Osteocyte (in vitro differentiated cells): ENCODE measurements around the gene FSTL4. TPM values are rescaled to one million over a fixed set of nuclear protein-coding genes. Genes with fewer than 3 reads are reported as not detected.

Experiments
- DNase-seq: peaks from one replicate; pipeline ENCODE4 v3.0.0; 2021; ENCODE audit warnings: mixed read lengths; ENCODE audit not compliant: unreplicated experiment; ENCODE audit errors: extremely low spot score
- H3K27ac Mint-ChIP-seq: one replicate; pipeline ENCODE4 v1.8.0; 2021; ENCODE audit warnings: mild to moderate bottlenecking, mixed read lengths; ENCODE audit not compliant: unreplicated experiment
- H3K27me3 Mint-ChIP-seq: one replicate; pipeline ENCODE4 v1.8.0; 2021; ENCODE audit warnings: mixed read lengths; ENCODE audit not compliant: unreplicated experiment
- H3K36me3 Mint-ChIP-seq: one replicate; pipeline ENCODE4 v1.8.0; 2021; ENCODE audit warnings: mixed read lengths; ENCODE audit not compliant: unreplicated experiment
- H3K4me1 Mint-ChIP-seq: one replicate; pipeline ENCODE4 v1.8.0; 2021; ENCODE audit warnings: mixed read lengths; ENCODE audit not compliant: unreplicated experiment
- H3K4me3 Mint-ChIP-seq: one replicate; pipeline ENCODE4 v1.8.0; 2021; ENCODE audit warnings: mild to moderate bottlenecking, moderate library complexity, mixed read lengths; ENCODE audit not compliant: unreplicated experiment
- H3K9me3 Mint-ChIP-seq: one replicate; pipeline ENCODE4 v1.8.0; 2021; ENCODE audit warnings: mixed read lengths; ENCODE audit not compliant: unreplicated experiment
- total RNA-seq: library from RNA; stranded (reverse); gene quantifications from 2 replicates; pipeline ENCODE4 v1.2.1, GENCODE V29; 2021
- TF ChIP-seq, protein P1 (sequence below): fragments of 200-600 bp; sonication (generic); IDR thresholded peaks from 2 replicates; pipeline ENCODE4 v1.5.0; 2021; ENCODE audit warnings: antibody characterized with exemption, mild to moderate bottlenecking, moderate library complexity

FSTL4 gene
- total RNA-seq, 1 donor from 2014 or later, result not detected

- TF ChIP-seq, protein P1, sequence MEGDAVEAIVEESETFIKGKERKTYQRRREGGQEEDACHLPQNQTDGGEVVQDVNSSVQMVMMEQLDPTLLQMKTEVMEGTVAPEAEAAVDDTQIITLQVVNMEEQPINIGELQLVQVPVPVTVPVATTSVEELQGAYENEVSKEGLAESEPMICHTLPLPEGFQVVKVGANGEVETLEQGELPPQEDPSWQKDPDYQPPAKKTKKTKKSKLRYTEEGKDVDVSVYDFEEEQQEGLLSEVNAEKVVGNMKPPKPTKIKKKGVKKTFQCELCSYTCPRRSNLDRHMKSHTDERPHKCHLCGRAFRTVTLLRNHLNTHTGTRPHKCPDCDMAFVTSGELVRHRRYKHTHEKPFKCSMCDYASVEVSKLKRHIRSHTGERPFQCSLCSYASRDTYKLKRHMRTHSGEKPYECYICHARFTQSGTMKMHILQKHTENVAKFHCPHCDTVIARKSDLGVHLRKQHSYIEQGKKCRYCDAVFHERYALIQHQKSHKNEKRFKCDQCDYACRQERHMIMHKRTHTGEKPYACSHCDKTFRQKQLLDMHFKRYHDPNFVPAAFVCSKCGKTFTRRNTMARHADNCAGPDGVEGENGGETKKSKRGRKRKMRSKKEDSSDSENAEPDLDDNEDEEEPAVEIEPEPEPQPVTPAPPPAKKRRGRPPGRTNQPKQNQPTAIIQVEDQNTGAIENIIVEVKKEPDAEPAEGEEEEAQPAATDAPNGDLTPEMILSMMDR, result no peak
- peaks cover 20% of the 10 kb centered on the region for H3K27me3 Mint-ChIP-seq
- no peak overlapping the region for H3K27ac Mint-ChIP-seq
- H3K9me3 Mint-ChIP-seq, result no peaks in the 10 kb centered on the region
- H3K4me1 Mint-ChIP-seq, result no peaks in the 10 kb centered on the region
- H3K4me3 Mint-ChIP-seq, result no peak overlapping the region
- no peak for DNase-seq
- no peaks in the 10 kb centered on the region for H3K36me3 Mint-ChIP-seq
Observed at GRCh38 chr5:133266527-133266878, 345.8 kb downstream of the FSTL4 start.

DNA sequence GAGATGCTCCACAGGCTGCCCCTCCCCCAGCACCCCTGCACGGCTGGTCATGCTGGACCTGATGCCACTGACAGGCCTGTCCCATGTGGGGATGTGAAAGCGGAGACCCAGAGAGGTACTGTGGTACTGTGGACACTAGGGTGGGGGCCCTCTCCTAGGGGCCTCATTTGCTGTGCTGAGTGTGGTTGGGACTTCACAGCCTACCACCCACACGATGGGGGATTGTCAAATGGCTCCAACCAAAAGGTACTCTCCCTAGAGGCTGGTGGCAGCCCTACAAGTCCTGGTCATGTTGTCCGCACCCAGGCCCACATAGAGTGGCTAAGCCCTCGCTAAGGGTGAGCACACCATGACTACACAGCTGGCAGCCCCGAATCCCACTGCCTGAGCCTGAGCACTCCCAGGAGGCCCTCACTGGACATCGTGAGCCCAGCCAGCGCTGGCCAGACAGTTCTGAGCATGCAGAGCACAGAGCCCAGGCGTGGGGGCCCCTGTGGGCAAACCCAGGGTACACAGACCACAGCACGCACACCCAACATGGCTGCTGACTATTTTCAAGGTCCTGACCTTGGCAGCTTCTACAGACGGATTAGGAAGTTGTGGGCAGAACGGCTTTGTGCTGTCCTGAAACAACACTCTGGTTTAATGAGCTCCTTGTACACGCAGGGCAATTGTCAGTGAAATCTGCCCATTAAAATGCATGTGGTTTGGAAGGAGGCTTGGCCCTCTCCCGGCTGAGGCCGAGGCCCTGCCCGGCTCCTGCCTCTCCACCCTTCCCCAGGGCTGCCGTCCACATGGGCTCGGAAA is 346.4 kb downstream of the FSTL4 start:
- DNase-seq, result no peak
- Mint-ChIP-seq H3K4me1 (no peaks in the 10 kb centered on the region), H3K27ac (no peak overlapping the region), H3K9me3 (no peaks in the 10 kb centered on the region), H3K36me3 (no peaks in the 10 kb centered on the region), H3K4me3 (no peak overlapping the region), H3K27me3 (peaks cover 20% of the 10 kb centered on the region)
- TF ChIP-seq, protein P1, result no peak

- H3K4me1 Mint-ChIP-seq, result no peaks in the 10 kb centered on the region
- no peak for DNase-seq
- no peak overlapping the region for H3K4me3 Mint-ChIP-seq
- TF ChIP-seq, protein P1, result no peak
- no peaks in the 10 kb centered on the region for H3K36me3 Mint-ChIP-seq
- H3K27ac Mint-ChIP-seq, result no peak overlapping the region
- H3K9me3 Mint-ChIP-seq, result no peaks in the 10 kb centered on the region
- H3K27me3 Mint-ChIP-seq, result peaks cover 20% of the 10 kb centered on the region
Observed at GRCh38 chr5:133265257-133265656, 347.1 kb downstream of the FSTL4 start.

GRCh38 chr5:133262690-133263089 is 349.7 kb downstream of the FSTL4 start:
- H3K9me3 Mint-ChIP-seq, result no peaks in the 10 kb centered on the region
- H3K27ac Mint-ChIP-seq, result no peak overlapping the region
- peaks cover 18% of the 10 kb centered on the region for H3K27me3 Mint-ChIP-seq

DNA sequence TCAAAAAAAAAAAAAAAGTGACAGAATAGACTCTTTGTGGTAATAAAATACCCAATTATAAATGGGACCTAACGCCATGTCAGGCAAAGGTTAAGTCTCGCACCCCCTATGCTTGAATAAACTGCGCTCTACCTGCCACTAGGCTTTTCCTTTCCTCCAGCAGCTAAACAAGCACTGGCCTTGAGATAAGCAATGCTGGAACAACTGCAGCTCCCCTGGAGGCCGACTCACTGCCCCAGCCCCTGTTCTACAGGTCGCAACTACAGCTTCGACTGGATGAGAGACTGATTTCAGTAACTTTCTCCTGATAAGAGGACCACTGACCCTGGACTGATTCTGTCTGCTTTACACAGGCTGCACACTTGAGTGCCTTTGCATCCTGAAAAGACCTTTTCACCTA is 350.3 kb downstream of the FSTL4 start:
- peaks cover 18% of the 10 kb centered on the region for H3K27me3 Mint-ChIP-seq
- DNase-seq, result no peak
- H3K36me3 Mint-ChIP-seq, result no peaks in the 10 kb centered on the region
- H3K27ac Mint-ChIP-seq, result no peak overlapping the region
- TF ChIP-seq, protein P1, result no peak
- H3K4me3 Mint-ChIP-seq, result no peak overlapping the region
- no peaks in the 10 kb centered on the region for H3K4me1 Mint-ChIP-seq
- H3K9me3 Mint-ChIP-seq, result no peaks in the 10 kb centered on the region

More at GRCh38 chr5:133262690-133263089, 349.7 kb downstream of the FSTL4 start:
- Mint-ChIP-seq H3K36me3 (no peaks in the 10 kb centered on the region), H3K4me3 (no peak overlapping the region), H3K4me1 (no peaks in the 10 kb centered on the region)
- DNase-seq, result no peak
- TF ChIP-seq, protein P1, result no peak
